Activated CD8-positive, alpha-beta T cell treated with anti-CD3 and anti-CD28 coated beads for 36 hours (primary cell): ENCODE data around the gene PCDHGA9. TPM values are rescaled to one million over a fixed set of nuclear protein-coding genes. Genes with fewer than 3 reads are reported as not detected.
A peak's percentile ranks its signal among the peaks of the same experiment; 100 is the strongest.

Source experiments
- ATAC-seq: fragments of 200-7000 bp; cut with Tn5 transposase; one replicate; pipeline ENCODE4 v1.10.0; 2021; ENCODE audit warnings: mild to moderate bottlenecking, moderate library complexity
- CTCF ChIA-PET: fragments of 350-600 bp; sonication (Branson Sonifier 250); formaldehyde crosslinking; loops from one replicate; lab custom pipeline; 2021; ENCODE audit warnings: antibody characterized with exemption; lab: Charles Lee
- POLR2A ChIA-PET: fragments of 350-600 bp; sonication (Branson Sonifier 250); formaldehyde crosslinking; loops from one replicate; lab custom pipeline; 2021; ENCODE audit warnings: antibody characterized with exemption; lab: Charles Lee
- DNase-seq: peaks from one replicate; pipeline ENCODE4 v3.0.0-alpha.2; 2020
- H3K27ac Mint-ChIP-seq: one replicate; pipeline ENCODE4 v1.8.0; 2021; ENCODE audit warnings: mild to moderate bottlenecking, mixed read lengths
- H3K27me3 Mint-ChIP-seq: one replicate; pipeline ENCODE4 v1.8.0; 2021; ENCODE audit warnings: mixed read lengths
- H3K36me3 Mint-ChIP-seq: one replicate; pipeline ENCODE4 v1.8.0; 2021; ENCODE audit warnings: low read depth, mixed read lengths
- H3K4me1 Mint-ChIP-seq: one replicate; pipeline ENCODE4 v1.8.0; 2021; ENCODE audit warnings: low read depth, mixed read lengths
- H3K4me3 Mint-ChIP-seq: one replicate; pipeline ENCODE4 v1.8.0; 2021; ENCODE audit warnings: mild to moderate bottlenecking, moderate library complexity, mixed read lengths
- H3K9me3 Mint-ChIP-seq: one replicate; pipeline ENCODE4 v1.8.0; 2021; ENCODE audit warnings: mixed read lengths
- intact Hi-C: fragments of 100-400 bp; cut with micrococcal nuclease; formaldehyde crosslinking; loops from one replicate; pipeline ENCODE4 v1.10.0; 2022
- total RNA-seq, 2 experiments: library from RNA; stranded (reverse); gene quantifications; one replicate each; pipeline ENCODE4 v1.2.3, GENCODE V29; 2021
- TF ChIP-seq, protein P1 (sequence below): fragments of 200-600 bp; IDR thresholded peaks from one replicate; pipeline ENCODE4 v1.8.0; 2022; ENCODE audit warnings: antibody characterized with exemption, mild to moderate bottlenecking

Gene PCDHGA9
- under 1 TPM in 1 of 2 experiments, not detected in 1; 0.09 TPM for total RNA-seq

DNA sequence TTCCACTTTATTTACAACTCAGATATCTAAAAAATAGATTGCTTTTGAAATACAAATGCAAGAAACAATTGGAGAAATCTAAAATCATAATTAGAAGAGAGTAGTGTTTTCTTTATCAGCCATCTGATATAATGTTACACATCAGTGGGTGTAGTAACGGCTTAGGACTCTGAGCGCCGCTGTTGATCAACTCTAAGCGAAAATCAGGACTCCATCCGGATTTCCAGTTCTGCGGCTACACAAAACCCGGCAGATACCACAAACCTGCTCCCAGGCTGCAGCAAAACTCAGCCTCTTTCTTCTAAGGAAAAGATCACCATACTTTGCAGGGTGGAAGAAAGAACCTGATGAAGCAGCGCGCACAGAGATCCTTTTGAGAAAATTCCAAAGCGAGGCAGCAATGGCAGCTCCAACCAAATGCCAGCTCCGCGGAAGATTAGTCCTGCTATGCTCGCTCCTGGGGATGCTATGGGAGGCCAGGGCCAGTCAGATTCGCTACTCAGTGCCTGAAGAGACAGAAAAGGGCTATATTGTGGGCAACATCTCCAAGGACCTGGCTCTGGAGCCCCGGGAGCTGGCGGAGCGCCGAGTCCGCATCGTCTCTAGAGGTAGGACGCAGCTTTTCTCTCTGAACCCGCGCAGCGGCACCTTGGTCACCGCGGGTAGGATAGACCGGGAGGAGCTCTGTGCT is at the start of gene PCDHGA9:
PCDHGA9 (plus strand) TSS at position 226 of the 691 bp plus-strand sequence; CDS start at position 401, 175 bp downstream.
- ATAC-seq: peak; percentile 42
- no peaks in the 10 kb centered on the region for H3K4me1 Mint-ChIP-seq
- intact Hi-C loops: no loop called here
- POLR2A ChIA-PET: no interaction called here
- H3K27ac Mint-ChIP-seq: no peak within 1 kb of the TSS
- peaks cover 62% of the 10 kb centered on the region for H3K27me3 Mint-ChIP-seq
- H3K4me3 Mint-ChIP-seq: no peak within 1 kb of the TSS
- H3K9me3 Mint-ChIP-seq: peaks cover 27% of the 10 kb centered on the region
- CTCF ChIA-PET: interaction anchor here (0.6 to 2.0 kb wide), 10 partner anchors 10 to 167 kb away, joined by 3 to 19 read pairs (median 4); partner anchors contain the start of genes PCDHB15, PCDHGA10, PCDHGA11 and PCDHGA12
- peaks cover 20% of the 10 kb centered on the region for H3K36me3 Mint-ChIP-seq
- peak; percentile 42 for DNase-seq
- TF ChIP-seq, protein P1, sequence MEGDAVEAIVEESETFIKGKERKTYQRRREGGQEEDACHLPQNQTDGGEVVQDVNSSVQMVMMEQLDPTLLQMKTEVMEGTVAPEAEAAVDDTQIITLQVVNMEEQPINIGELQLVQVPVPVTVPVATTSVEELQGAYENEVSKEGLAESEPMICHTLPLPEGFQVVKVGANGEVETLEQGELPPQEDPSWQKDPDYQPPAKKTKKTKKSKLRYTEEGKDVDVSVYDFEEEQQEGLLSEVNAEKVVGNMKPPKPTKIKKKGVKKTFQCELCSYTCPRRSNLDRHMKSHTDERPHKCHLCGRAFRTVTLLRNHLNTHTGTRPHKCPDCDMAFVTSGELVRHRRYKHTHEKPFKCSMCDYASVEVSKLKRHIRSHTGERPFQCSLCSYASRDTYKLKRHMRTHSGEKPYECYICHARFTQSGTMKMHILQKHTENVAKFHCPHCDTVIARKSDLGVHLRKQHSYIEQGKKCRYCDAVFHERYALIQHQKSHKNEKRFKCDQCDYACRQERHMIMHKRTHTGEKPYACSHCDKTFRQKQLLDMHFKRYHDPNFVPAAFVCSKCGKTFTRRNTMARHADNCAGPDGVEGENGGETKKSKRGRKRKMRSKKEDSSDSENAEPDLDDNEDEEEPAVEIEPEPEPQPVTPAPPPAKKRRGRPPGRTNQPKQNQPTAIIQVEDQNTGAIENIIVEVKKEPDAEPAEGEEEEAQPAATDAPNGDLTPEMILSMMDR: peak; percentile 47

DNA sequence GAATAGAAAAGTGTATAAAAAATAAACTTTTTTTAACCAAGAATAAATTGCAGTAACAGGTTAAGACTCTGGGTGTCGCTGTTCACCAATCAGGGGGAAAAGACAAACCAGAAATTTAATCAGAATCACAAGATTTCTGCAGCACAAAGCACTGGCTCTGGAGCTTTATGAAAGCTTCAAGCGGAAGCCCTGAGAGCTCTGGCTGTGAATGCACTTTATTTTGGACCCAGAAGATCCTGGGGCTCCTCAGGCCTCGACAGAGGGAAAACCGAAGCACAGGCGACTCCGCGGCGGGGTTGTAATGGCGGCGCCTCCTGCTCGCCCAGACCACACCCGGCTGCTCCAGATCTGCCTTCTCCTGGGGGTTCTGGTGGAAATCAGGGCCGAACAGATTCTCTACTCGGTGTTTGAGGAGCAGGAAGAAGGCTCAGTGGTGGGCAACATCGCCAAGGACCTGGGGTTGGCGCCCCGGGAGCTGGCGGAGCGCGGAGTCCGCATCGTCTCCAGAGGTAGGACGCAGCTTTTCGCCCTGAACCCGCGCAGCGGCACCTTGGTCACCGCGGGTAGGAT is 47.6 kb upstream of the PCDHGA9 start, which contains the start of gene PCDHGA4:
PCDHGA4 (plus strand) TSS at position 122 of the 570 bp plus-strand sequence; CDS start at position 209, 87 bp downstream.
- CTCF ChIA-PET: interaction anchor here (0.8 to 2.2 kb wide), 13 partner anchors 9 to 202 kb away, joined by 3 to 8 read pairs (median 4); partner anchors contain the start of genes PCDHGA1, PCDHGA3, PCDHGA5 and PCDHGB3
- intact Hi-C loops: no loop called here
- no peak for ATAC-seq
- H3K4me3 Mint-ChIP-seq: no peak within 1 kb of the TSS
- H3K27me3 Mint-ChIP-seq: peaks cover 60% of the 10 kb centered on the region
- no peak for DNase-seq
- no peaks in the 10 kb centered on the region for H3K4me1 Mint-ChIP-seq
- H3K36me3 Mint-ChIP-seq: peaks cover 16% of the 10 kb centered on the region
- TF ChIP-seq, protein P1: peak; percentile 58
- POLR2A ChIA-PET: no interaction called here
- peaks cover 25% of the 10 kb centered on the region for H3K9me3 Mint-ChIP-seq
- H3K27ac Mint-ChIP-seq: no peak within 1 kb of the TSS

DNA sequence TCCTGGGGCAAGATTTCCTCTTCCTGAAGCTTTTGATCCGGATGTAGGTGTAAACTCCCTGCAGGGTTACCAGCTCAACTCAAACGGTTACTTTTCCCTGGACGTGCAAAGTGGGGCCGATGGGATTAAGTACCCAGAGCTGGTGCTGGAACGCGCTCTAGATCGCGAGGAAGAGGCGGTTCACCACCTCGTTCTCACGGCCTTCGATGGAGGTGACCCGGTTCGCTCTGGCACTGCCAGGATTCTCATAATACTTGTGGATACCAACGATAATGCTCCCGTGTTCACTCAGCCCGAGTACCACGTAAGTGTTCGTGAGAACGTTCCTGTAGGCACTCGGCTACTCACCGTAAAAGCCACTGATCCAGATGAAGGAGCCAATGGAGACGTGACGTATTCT is 46.9 kb upstream of the PCDHGA9 start:
- ChIA-PET POLR2A (no interaction called here), CTCF (interaction anchor here (0.8 to 2.2 kb wide), 13 partner anchors 8 to 202 kb away, joined by 3 to 8 read pairs (median 4); partner anchors contain the start of genes PCDHGA1, PCDHGA3, PCDHGA5 and PCDHGB3)
- intact Hi-C loops: no loop called here
- Mint-ChIP-seq H3K27ac (no peak overlapping the region), H3K27me3 (peaks cover 59% of the 10 kb centered on the region), H3K9me3 (peaks cover 26% of the 10 kb centered on the region), H3K4me1 (no peaks in the 10 kb centered on the region), H3K4me3 (no peak overlapping the region), H3K36me3 (peaks cover 21% of the 10 kb centered on the region)
- no peak for DNase-seq
- TF ChIP-seq, protein P1: no peak
- ATAC-seq: no peak

DNA sequence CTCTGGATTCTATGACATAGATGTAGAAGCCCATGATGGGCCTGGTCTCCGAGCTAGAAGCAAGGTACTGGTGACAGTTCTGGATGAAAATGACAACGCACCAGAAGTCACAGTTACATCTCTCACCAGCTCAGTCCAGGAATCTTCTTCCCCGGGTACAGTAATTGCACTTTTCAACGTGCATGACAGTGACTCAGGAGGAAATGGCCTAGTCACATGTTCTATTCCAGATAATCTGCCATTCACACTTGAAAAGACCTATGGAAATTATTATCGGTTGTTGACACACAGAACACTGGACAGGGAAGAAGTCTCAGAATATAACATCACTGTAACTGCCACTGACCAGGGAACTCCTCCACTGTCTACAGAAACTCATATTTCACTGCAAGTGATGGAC is 46.4 kb upstream of the PCDHGA9 start:
- peaks cover 59% of the 10 kb centered on the region for H3K27me3 Mint-ChIP-seq

More for the DNA sequence above, 46.4 kb upstream of the PCDHGA9 start:
- peaks cover 31% of the 10 kb centered on the region for H3K9me3 Mint-ChIP-seq
- CTCF ChIA-PET: interaction anchor here (1.0 to 2.2 kb wide), 9 partner anchors 8 to 201 kb away, joined by 3 to 8 read pairs (median 4); partner anchors contain the start of genes PCDHGA3, PCDHGA5 and PCDHGB3
- TF ChIP-seq, protein P1: no peak
- H3K36me3 Mint-ChIP-seq: peaks cover 22% of the 10 kb centered on the region
- POLR2A ChIA-PET: no interaction called here
- H3K27ac Mint-ChIP-seq: no peak overlapping the region
- ATAC-seq: no peak
- H3K4me1 Mint-ChIP-seq: no peaks in the 10 kb centered on the region
- no peak overlapping the region for H3K4me3 Mint-ChIP-seq
- intact Hi-C loops: no loop called here
- no peak for DNase-seq
